HEK293 (cell line): ENCODE results near the gene SAFB.

Source experiments
- CTCF ChIA-PET: fragments of 350-600 bp; formaldehyde crosslinking; extraction: SDS; loops from one replicate; lab custom pipeline; 2021; ENCODE audit warnings: antibody characterized with exemption; lab: Yijun Ruan, JAX
- POLR2A ChIA-PET: fragments of 300-600 bp; formaldehyde crosslinking; extraction: SDS; loops from one replicate; lab custom pipeline; 2020; ENCODE audit warnings: antibody characterized with exemption, inconsistent platforms; lab: Yijun Ruan, JAX
- H3K27ac ChIP-seq: fragments of 200-500 bp; sonication (Bioruptor generic); 2 replicates; pipeline ENCODE4 v1.5.1; 2014; ENCODE audit warnings: low read depth, low read length, control low read depth, inconsistent platforms; ENCODE audit errors: extremely low read depth
- H3K36me3 ChIP-seq, 2 experiments: fragments of 200-500 bp in 1 of 2; sonication (Bioruptor generic) in 1 of 2; 1 replicate in 1 of 2; 2 replicates in 1 of 2; pipeline ENCODE4 v1.5.1; 2014 to 2017; ENCODE audit warnings: inconsistent platforms in 2 of 2, low read length in 2 of 2; ENCODE audit not compliant: control insufficient read depth in 2 of 2, insufficient read depth in 1 of 2
- H3K4me1 ChIP-seq: fragments of 200-500 bp; sonication (Bioruptor generic); 2 replicates; pipeline ENCODE4 v1.5.1; 2014; ENCODE audit warnings: mild to moderate bottlenecking, low read length, inconsistent platforms; ENCODE audit not compliant: control insufficient read depth, insufficient read depth
- H3K4me3 ChIP-seq: 2 replicates; pipeline ENCODE4 v1.5.1; 2011; ENCODE audit warnings: low read depth, mild to moderate bottlenecking, control low read depth, low read length, moderate library complexity
- H3K9me3 ChIP-seq: fragments of 200-500 bp; sonication (Bioruptor generic); 2 replicates; pipeline ENCODE4 v1.5.1; 2014; ENCODE audit warnings: low read depth, low read length, inconsistent platforms; ENCODE audit not compliant: control insufficient read depth, insufficient read depth
- EGR2 ChIP-seq: fragments of 450-650 bp; formaldehyde crosslinking; IDR thresholded peaks from 2 replicates; pipeline ENCODE4 v1.5.1; 2016; ENCODE audit warnings: low read depth, missing biosample characterization, missing genetic modification characterization
- GLI2 ChIP-seq: fragments of 450-650 bp; formaldehyde crosslinking; IDR thresholded peaks from 2 replicates; pipeline ENCODE4; 2017; ENCODE audit warnings: missing biosample characterization, missing genetic modification characterization, low read depth, borderline replicate concordance
- HIC1 ChIP-seq: fragments of 450-650 bp; formaldehyde crosslinking; IDR thresholded peaks from 2 replicates; pipeline ENCODE4 v1.5.1; 2016; ENCODE audit warnings: missing biosample characterization, missing genetic modification characterization
- KLF1 ChIP-seq: fragments of 450-650 bp; formaldehyde crosslinking; IDR thresholded peaks from 2 replicates; pipeline ENCODE4 v1.5.1; 2016; ENCODE audit warnings: missing biosample characterization, missing genetic modification characterization
- MEIS1 ChIP-seq: sonication (generic); formaldehyde crosslinking; IDR thresholded peaks from 2 replicates; pipeline ENCODE4 v1.8.1; 2022; ENCODE audit warnings: missing genetic modification reagents, mild to moderate bottlenecking, borderline replicate concordance
- SALL2 ChIP-seq: fragments of 450-650 bp; formaldehyde crosslinking; IDR thresholded peaks from 2 replicates; pipeline ENCODE4 v1.5.0; 2017; ENCODE audit warnings: missing biosample characterization, mild to moderate bottlenecking, missing genetic modification characterization, borderline replicate concordance
- TRIM28 ChIP-seq: IDR thresholded peaks from 2 replicates; pipeline ENCODE4 v1.6.1; 2011; ENCODE audit warnings: low read length, control low read depth, borderline replicate concordance
- ZIC2 ChIP-seq: fragments of 450-650 bp; formaldehyde crosslinking; IDR thresholded peaks from 2 replicates; pipeline ENCODE4 v1.5.1; 2016; ENCODE audit warnings: missing biosample characterization, missing genetic modification characterization
- ZNF114 ChIP-seq: fragments of 450-650 bp; formaldehyde crosslinking; IDR thresholded peaks from 2 replicates; pipeline ENCODE4 v1.5.0; 2017; ENCODE audit warnings: missing biosample characterization, missing genetic modification characterization
- ZNF140 ChIP-seq: fragments of 450-650 bp; formaldehyde crosslinking; IDR thresholded peaks from 2 replicates; pipeline ENCODE4 v1.5.1; 2016; ENCODE audit warnings: missing biosample characterization, missing genetic modification characterization
- ZNF280D ChIP-seq: fragments of 450-650 bp; formaldehyde crosslinking; IDR thresholded peaks from 2 replicates; pipeline ENCODE4 v1.5.1; 2016; ENCODE audit warnings: missing biosample characterization, missing genetic modification characterization
- ZNF324 ChIP-seq: fragments of 450-650 bp; formaldehyde crosslinking; IDR thresholded peaks from 2 replicates; pipeline ENCODE4 v1.5.1; 2016; ENCODE audit warnings: missing biosample characterization, missing genetic modification characterization
- ZNF426 ChIP-seq: fragments of 450-650 bp; formaldehyde crosslinking; IDR thresholded peaks from 2 replicates; pipeline ENCODE4 v1.5.1; 2017; ENCODE audit warnings: missing biosample characterization, missing genetic modification characterization, mild to moderate bottlenecking, inconsistent platforms, moderate library complexity
- ZNF549 ChIP-seq: fragments of 450-650 bp; IDR thresholded peaks from 2 replicates; pipeline ENCODE4 v1.5.1; 2018; ENCODE audit warnings: missing biosample characterization, missing genetic modification characterization, mild to moderate bottlenecking, inconsistent platforms, moderate library complexity
- ZNF571 ChIP-seq: fragments of 450-650 bp; formaldehyde crosslinking; IDR thresholded peaks from 2 replicates; pipeline ENCODE4 v1.5.0; 2017; ENCODE audit warnings: missing biosample characterization, missing genetic modification characterization
- ZNF600 ChIP-seq: fragments of 450-650 bp; formaldehyde crosslinking; IDR thresholded peaks from 2 replicates; pipeline ENCODE4 v1.5.1; 2016; ENCODE audit warnings: missing biosample characterization, missing genetic modification characterization
- ZNF701 ChIP-seq: fragments of 450-650 bp; formaldehyde crosslinking; IDR thresholded peaks from 2 replicates; pipeline ENCODE4 v1.5.1; 2016; ENCODE audit warnings: missing biosample characterization, missing genetic modification characterization
- ZNF776 ChIP-seq: fragments of 450-650 bp; formaldehyde crosslinking; IDR thresholded peaks from 2 replicates; pipeline ENCODE4 v1.5.0; 2017; ENCODE audit warnings: missing biosample characterization, missing genetic modification characterization, borderline replicate concordance
- ZSCAN23 ChIP-seq: fragments of 450-650 bp; formaldehyde crosslinking; IDR thresholded peaks from 2 replicates; pipeline ENCODE4 v1.5.1; 2016; ENCODE audit warnings: missing biosample characterization, missing genetic modification characterization
- TF ChIP-seq, protein P1 (sequence below): fragments of 450-650 bp; formaldehyde crosslinking; IDR thresholded peaks from 2 replicates; pipeline ENCODE4 v1.5.1; 2016; ENCODE audit warnings: missing biosample characterization, missing genetic modification characterization

The SAFB gene

GRCh38 chr19:5666921-5667610 is 44.2 kb downstream of the SAFB start:
- CTCF ChIA-PET: interaction anchor here (0.6 kb wide), 1 partner anchor 94 kb away, joined by 5 read pairs; no protein-coding TSS in a partner anchor

GRCh38 chr19:5667751-5668271 is 44.9 kb downstream of the SAFB start:
- H3K4me3 ChIP-seq: no peak overlapping the region
- ChIA-PET CTCF (interaction anchor here (0.6 kb wide), 1 partner anchor 53 kb away, joined by 3 read pairs; no protein-coding TSS in a partner anchor), POLR2A (interaction anchor here (1.0 kb wide), 1 partner anchor 45 kb away, joined by 7 read pairs; the partner anchor contains the start of genes SAFB and SAFB2)
- H3K36me3 ChIP-seq: peaks cover 31 to 78% of the 10 kb centered on the region in 2 experiments
- TF ChIP-seq ZNF140 (tag by site-specific recombination) (no peak), ZIC2 (tag by site-specific recombination) (peak; percentile 66), HIC1 (tag by site-specific recombination) (0 out of 2 replicates have a peak, but pooled peaks have one; percentile 20)
- H3K9me3 ChIP-seq: no peaks in the 10 kb centered on the region
- H3K27ac ChIP-seq: 0 out of 2 replicates have a peak overlapping the region, but pooled peaks have one; percentile 36
- no peaks in the 10 kb centered on the region for H3K4me1 ChIP-seq

More at GRCh38 chr19:5666921-5667610, 44.2 kb downstream of the SAFB start:
- Histone ChIP-seq H3K4me1 (no peaks in the 10 kb centered on the region), H3K9me3 (no peaks in the 10 kb centered on the region), H3K36me3 (peaks cover 39 to 84% of the 10 kb centered on the region in 2 experiments), H3K4me3 (no peak overlapping the region)
- TF ChIP-seq SALL2 (no peak), ZNF324 (tag by site-specific recombination) (no peak), ZNF776 (tag by site-specific recombination) (no peak), ZNF426 (tag by site-specific recombination) (no peak), ZSCAN23 (no peak), ZNF571 (tag by site-specific recombination) (no peak), ZNF701 (no peak), ZNF600 (tag by site-specific recombination) (no peak), ZNF280D (tag by site-specific recombination) (no peak), KLF1 (tag by site-specific recombination) (no peak), GLI2 (no peak), MEIS1 (no peak), ZNF114 (tag by site-specific recombination) (no peak), EGR2 (tag by site-specific recombination) (no peak), ZNF549 (no peak), TRIM28 (no peak)
- TF ChIP-seq, protein P1, sequence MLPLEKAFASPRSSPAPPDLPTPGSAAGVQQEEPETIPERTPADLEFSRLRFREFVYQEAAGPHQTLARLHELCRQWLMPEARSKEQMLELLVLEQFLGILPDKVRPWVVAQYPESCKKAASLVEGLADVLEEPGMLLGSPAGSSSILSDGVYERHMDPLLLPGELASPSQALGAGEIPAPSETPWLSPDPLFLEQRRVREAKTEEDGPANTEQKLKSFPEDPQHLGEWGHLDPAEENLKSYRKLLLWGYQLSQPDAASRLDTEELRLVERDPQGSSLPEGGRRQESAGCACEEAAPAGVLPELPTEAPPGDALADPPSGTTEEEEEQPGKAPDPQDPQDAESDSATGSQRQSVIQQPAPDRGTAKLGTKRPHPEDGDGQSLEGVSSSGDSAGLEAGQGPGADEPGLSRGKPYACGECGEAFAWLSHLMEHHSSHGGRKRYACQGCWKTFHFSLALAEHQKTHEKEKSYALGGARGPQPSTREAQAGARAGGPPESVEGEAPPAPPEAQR (tag by site-specific recombination): no peak
- TF ChIP-seq, all 188 proteins: peak for 0
- H3K27ac ChIP-seq: no peak overlapping the region
- POLR2A ChIA-PET: interaction anchor here (1.0 kb wide), 2 partner anchors 23 to 44 kb away, joined by 5 to 7 read pairs; partner anchors contain the start of genes RPL36, SAFB and SAFB2
